NCI-H146 (cell line): ENCODE measurements around the gene OSBPL5.

Source experiments
- DNase-seq: peaks from one replicate; lab custom pipeline; 2025; lab: John Stamatoyannopoulos, UW

The OSBPL5 gene, protein sequence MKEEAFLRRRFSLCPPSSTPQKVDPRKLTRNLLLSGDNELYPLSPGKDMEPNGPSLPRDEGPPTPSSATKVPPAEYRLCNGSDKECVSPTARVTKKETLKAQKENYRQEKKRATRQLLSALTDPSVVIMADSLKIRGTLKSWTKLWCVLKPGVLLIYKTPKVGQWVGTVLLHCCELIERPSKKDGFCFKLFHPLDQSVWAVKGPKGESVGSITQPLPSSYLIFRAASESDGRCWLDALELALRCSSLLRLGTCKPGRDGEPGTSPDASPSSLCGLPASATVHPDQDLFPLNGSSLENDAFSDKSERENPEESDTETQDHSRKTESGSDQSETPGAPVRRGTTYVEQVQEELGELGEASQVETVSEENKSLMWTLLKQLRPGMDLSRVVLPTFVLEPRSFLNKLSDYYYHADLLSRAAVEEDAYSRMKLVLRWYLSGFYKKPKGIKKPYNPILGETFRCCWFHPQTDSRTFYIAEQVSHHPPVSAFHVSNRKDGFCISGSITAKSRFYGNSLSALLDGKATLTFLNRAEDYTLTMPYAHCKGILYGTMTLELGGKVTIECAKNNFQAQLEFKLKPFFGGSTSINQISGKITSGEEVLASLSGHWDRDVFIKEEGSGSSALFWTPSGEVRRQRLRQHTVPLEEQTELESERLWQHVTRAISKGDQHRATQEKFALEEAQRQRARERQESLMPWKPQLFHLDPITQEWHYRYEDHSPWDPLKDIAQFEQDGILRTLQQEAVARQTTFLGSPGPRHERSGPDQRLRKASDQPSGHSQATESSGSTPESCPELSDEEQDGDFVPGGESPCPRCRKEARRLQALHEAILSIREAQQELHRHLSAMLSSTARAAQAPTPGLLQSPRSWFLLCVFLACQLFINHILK

GRCh38 chr11:3165152-3165705 is at the start of gene OSBPL5:
OSBPL5 (minus strand) TSS chr11:3165310; CDS start chr11:3129148, 36,162 bp downstream.
- peak; percentile 30 for DNase-seq

- DNase-seq = no peak
Observed at GRCh38 chr11:3214420-3214699, 49.2 kb upstream of the OSBPL5 start.

DNA sequence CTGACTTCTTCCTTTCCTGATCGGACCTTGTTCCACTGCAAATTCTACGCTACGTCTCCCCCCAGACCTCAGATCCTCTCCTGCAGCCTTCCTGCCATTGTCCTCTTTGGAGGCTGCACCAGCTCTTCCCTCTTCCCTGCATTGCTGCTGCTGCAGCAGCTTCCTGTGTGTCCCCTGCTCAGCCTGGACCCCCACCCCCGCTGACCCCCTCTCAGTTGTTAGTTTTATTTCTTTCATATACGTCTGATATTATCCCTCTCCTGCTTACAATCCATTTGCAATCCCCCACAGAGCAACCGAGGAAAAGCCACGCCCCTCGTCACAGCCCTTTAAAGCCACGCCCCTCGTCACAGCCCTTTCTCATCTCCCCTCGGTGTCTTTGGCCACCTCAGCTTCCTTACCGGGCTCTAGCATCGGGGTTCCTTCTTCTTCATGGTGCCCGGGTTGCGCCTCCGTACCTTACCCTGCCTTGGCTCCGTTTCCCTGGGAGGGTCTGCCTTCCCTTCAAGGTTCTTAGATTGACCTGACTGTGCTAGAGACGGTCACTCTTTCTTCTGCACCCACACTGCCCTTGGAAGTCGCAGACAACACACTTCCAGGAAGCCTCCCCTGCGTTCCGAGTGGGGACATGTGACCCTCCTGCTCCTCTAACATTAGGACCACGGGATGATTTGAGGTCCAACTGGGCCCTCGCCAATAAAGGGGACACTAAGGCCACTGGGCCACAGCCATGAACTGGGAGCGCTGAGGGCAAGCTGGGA is 48.7 kb upstream of the OSBPL5 start:
- DNase-seq = no peak

GRCh38 chr11:3208272-3208671 is 43.2 kb upstream of the OSBPL5 start:
- DNase-seq = no peak

GRCh38 chr11:3207526-3208189 is 42.5 kb upstream of the OSBPL5 start:
- DNase-seq = no peak

DNA sequence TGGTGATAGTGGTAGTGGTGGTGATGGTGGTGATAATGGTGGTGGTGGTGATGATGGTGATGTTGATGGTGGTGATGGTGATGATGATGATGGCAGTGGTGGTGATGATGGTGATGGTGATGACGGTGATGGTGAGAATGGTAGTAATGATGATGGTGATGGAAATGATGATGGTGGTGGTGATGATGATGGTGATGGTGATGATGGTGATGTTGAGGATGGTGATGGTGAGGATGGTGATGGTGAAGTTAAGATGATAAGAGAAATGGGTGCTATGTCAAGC is 41.8 kb upstream of the OSBPL5 start:
- DNase-seq = no peak

- DNase-seq = no peak
Observed at GRCh38 chr11:3206156-3206921, 41.2 kb upstream of the OSBPL5 start.

DNA sequence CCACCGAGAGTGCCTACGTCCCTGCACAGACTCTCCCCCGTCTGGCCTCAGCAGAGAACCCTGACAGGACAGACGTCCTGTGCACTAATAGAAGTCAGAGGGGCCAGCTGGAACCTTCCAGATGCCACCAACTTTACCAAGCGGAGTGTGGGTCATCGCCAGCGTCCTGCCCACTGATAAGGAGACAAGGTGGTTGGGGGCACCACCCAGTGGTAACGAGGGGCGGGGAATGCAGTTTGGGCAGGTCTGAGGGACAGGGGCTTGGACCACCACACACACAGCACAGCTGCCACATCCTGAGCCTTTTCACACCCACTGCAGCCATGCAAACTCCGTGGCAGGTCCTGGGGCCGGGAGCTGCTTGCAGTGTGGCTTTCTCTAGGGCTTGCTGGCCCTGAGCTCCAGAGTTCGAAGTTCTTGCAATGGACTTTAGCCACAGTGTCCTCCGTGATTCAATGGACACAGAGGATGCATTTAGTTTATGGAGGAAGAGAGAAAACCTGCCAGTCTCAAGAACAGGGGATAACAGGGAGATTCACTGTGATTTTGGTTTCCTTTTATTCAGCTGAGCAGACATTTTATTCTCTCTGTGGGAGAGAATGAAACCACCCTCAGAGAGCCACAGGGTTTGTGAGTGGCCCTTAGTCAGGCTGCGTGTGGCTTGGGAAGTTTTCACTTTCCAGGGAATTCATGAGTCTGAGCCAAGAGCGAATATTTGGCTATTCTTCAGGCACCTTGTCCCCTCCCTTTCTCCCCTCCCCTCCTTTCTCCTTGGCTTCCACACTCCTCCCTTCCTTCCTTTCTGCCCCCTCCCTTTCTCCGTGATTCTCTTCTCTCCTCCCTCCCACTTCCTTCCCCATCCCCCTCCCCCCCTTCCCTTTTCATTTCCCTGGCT is 40.4 kb upstream of the OSBPL5 start:
- DNase-seq = no peak

DNA sequence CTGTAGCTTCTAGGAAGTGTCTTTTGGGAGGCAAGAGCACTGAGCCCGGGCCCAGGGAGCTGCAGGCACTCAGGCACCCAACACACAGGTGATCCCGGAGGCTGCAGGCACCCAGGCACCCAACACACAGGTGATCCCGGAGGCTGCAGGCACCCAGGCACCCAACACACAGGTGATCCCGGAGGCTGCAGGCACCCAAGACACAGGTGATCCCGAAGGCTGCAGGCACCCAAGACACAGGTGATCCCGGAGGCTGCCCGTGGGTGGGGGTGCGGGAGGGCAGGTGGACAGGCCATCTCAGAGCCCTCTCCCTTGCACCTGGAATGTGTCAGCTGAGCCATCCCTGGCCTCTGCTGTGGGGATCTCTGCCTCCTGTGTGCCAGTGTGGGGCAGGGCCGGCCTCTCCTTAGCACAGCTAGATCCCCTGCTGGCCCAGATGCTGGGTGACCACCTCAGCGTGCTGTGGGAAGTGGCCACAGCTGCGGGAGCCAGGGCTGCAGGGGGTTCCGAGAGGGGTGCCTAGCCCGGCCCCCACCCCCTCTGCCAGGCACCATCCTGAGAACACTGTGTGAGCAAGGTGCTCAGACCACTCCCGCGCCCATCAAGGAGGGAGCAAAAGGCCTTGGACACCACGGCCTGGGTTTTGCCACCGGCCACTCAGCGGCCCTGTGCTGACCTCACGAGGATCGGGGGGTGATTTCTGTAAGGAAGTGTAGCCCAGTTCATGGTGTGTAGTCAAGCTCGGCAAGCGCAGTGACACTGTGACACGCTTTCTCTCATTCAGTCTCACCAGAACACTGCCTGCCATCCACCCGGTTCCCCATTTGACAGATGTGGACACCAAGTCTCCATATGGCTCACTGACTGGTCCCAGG is 39.3 kb upstream of the OSBPL5 start:
- no peak for DNase-seq

DNA sequence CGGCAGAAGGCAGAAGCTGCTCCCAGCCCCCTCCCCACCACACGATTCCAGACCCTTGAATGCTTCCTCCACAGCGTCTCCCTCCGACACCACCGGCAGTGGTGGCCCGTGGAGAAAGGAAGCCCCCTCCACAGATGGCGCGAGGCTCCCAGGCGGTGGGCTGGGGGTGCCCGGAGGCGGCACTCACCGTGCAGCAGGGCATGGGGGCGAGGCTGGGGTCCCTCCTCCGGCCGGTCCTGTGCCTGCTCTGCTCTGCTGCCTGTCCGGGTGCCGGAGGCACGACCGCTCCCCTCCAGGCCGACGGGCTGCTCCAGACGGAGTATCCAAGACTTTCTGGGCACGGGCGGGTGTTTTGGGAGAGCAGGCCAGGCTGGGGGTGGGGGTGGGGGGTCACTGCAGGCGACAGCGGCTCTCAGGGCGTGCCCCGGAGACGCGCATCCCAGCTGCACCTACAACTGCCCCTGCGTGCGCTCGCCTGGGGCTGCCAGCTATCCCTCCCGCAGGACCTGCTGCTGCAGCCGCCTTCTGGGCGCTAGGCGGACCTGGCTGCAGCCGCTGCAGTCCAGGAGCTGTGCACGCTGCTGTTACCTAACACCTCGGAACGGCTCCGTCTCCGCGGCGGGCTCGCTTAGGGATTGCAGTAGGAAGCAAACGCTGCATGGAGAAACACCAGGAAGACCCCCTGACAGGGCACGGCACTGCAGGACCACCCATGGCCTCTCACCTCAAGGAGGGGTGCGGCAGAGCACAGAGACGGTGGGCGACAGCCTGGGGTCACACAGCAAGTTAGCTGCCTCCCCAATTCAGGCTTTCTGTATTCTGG is 38.3 kb upstream of the OSBPL5 start:
- DNase-seq = peak; percentile 54

- no peak for DNase-seq
Observed at GRCh38 chr11:3202759-3203158, 37.6 kb upstream of the OSBPL5 start.

- no peak for DNase-seq
Observed at GRCh38 chr11:3202305-3202704, 37.2 kb upstream of the OSBPL5 start.

DNA sequence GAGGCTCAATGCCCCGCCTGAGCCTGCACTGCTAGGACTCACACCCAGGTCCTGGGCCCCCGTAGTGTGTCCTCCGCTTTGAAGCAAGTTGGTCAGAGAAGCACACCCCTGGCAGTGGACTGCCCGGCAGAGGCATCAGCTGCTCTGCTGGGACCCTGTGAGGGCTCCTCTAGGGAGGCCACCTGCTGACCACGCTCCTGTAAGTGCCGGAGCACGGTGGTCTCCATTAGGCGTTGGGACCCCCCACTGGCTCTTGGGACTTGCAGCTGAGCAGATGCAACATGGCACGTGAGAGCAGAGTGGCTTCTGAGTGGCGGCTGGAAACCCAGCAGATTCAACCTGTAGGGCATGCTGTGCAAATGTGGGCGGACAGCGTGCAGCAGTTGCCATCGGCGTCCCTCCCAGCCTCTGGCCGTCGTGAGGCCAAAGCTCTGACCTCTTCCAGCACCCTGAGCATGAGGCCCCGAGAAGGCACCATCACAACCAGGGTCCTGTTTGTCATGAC is 36.6 kb upstream of the OSBPL5 start:
- DNase-seq = no peak

DNA sequence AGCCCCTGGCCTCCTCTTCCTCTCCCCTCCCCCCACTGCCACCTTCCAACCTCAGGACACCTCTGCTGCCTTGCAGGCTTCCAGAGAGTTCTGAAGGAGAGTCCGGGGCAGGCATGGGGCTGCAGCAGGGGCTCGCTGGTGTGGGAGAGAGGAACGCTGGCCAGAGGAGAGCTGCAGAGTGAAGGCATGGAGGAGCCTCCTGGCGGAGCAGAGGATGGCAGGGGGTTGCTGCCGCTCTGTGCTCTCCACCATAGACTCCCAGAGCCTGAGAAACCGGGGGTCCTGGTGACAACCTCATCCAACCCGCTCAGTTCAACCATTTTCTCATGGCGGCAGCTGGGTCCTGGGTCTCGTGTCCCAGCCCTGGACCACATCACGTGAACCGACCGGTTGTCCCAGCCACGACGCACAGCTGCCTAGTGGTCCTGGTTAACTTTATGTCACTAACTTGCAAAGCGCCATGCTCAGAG is 36.0 kb upstream of the OSBPL5 start:
- no peak for DNase-seq

DNA sequence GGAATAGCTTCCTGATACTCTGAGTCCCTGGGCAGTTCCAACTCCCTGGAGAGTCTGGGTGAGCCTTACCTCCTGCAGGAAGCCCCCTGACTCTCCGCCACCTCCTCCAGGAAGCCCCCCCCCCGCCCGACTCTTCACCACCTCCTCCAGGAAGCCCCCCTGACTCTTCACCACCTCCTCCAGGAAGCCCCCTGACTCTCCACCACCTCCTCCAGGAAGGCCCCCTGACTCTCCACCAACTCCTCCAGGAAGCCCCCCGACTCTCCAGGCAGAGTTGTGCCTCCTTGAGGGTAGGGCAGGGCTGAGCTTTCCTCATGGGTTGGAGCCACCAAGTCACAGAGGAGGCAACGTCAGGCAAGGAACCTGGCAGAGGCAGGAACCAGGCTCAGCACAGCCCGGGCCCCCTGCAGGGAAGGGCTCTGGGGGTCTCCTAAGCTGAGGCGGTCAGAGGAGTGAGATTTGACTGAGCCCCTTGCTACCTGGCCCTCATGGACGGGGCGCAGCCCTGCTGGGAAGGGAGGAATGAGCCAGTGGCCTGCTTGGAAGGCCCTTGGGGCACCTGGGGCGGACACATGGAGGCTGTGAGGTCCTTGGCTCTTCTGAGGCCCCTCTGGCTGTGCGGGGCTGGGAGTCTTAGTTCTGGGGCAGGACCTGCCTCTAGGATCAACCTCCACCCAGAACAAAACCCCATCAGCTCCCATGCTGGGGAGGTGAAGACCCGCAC is 35.4 kb upstream of the OSBPL5 start:
- no peak for DNase-seq

- no peak for DNase-seq
Observed at GRCh38 chr11:3199537-3200295, 34.6 kb upstream of the OSBPL5 start.
